SJSA1 (cell line): ENCODE results near the gene SNX8. TPM values are rescaled to one million over a fixed set of nuclear protein-coding genes. Genes with fewer than 3 reads are reported as not detected.
"Not testable (repeated sequence)": the region's sequence is repeated elsewhere in the genome, so short reads cannot be mapped to it uniquely, and the experiment has no call there.

Experiments used
- DNase-seq, 2 experiments: peaks; one replicate each; pipeline ENCODE4 v3.0.0-alpha.2; 2015 to 2020; ENCODE audit warnings: low spot score in 2 of 2, low read depth in 1 of 2
- H3K27ac ChIP-seq: fragments of 250-450 bp; sonication (Bioruptor Pico); 2 replicates; pipeline ENCODE4 v1.5.1; 2020; ENCODE audit warnings: mild to moderate bottlenecking, moderate library complexity
- H3K27me3 ChIP-seq: fragments of 250-450 bp; sonication (Bioruptor Pico); replicated peaks from 2 replicates; pipeline ENCODE4 v1.5.1; 2020; ENCODE audit warnings: mild to moderate bottlenecking, moderate library complexity
- H3K36me3 ChIP-seq: fragments of 250-450 bp; sonication (Bioruptor Pico); 2 replicates; pipeline ENCODE4 v1.5.1; 2020; ENCODE audit warnings: mild to moderate bottlenecking
- H3K4me1 ChIP-seq: fragments of 250-450 bp; sonication (Bioruptor Pico); replicated peaks from 2 replicates; pipeline ENCODE4 v1.6.1; 2021; ENCODE audit warnings: mild to moderate bottlenecking
- H3K4me3 ChIP-seq: fragments of 250-450 bp; sonication (Bioruptor Pico); 2 replicates; pipeline ENCODE4 v1.5.1; 2020; ENCODE audit warnings: mild to moderate bottlenecking
- H3K9me3 ChIP-seq: fragments of 250-450 bp; sonication (Bioruptor Pico); replicated peaks from 2 replicates; pipeline ENCODE4 v1.5.1; 2020; ENCODE audit warnings: mild to moderate bottlenecking
- total RNA-seq: library from RNA; depleted of rRNA; stranded (reverse); fragments of >200 nt; shearing (Covaris generic); gene quantifications from 2 replicates; pipeline ENCODE4 v1.2.3, GENCODE V29; 2014

Gene SNX8
- total RNA-seq, 1 experiment from 2014 or later, result 12.2 TPM

- Histone ChIP-seq H3K36me3 (peaks cover 10% of the 10 kb centered on the region), H3K4me3 (no peak overlapping the region), H3K27me3 (no peaks in the 10 kb centered on the region), H3K4me1 (peaks cover 10% of the 10 kb centered on the region), H3K27ac (no peak overlapping the region), H3K9me3 (no peaks in the 10 kb centered on the region)
- no peak for DNase-seq
These were observed 36.6 kb upstream of the SNX8 start for GRCh38 chr7:2350861-2351260.

- no peaks in the 10 kb centered on the region for H3K27me3 ChIP-seq
- H3K4me3 ChIP-seq, result no peak overlapping the region
- H3K27ac ChIP-seq, result no peak overlapping the region
- peaks cover 2% of the 10 kb centered on the region for H3K36me3 ChIP-seq
- H3K9me3 ChIP-seq, result no peaks in the 10 kb centered on the region
- DNase-seq, result no peak
- peaks cover 10% of the 10 kb centered on the region for H3K4me1 ChIP-seq
These were observed 35.8 kb upstream of the SNX8 start for GRCh38 chr7:2350055-2350454.

GRCh38 chr7:2347351-2348063 lies 33.3 kb upstream of the SNX8 start:
- not testable (repeated sequence) for H3K27me3 ChIP-seq, H3K27ac ChIP-seq, H3K36me3 ChIP-seq, DNase-seq, H3K9me3 ChIP-seq, H3K4me3 ChIP-seq, H3K4me1 ChIP-seq

GRCh38 chr7:2336626-2337299 lies 22.5 kb upstream of the SNX8 start:
- DNase-seq, result no peak
- Histone ChIP-seq H3K27me3 (no peaks in the 10 kb centered on the region), H3K27ac (no peak overlapping the region), H3K9me3 (no peaks in the 10 kb centered on the region), H3K4me1 (no peaks in the 10 kb centered on the region), H3K36me3 (no peaks in the 10 kb centered on the region), H3K4me3 (no peak overlapping the region)

- not testable (repeated sequence) for DNase-seq, H3K9me3 ChIP-seq, H3K4me3 ChIP-seq, H3K4me1 ChIP-seq, H3K27me3 ChIP-seq, H3K36me3 ChIP-seq, H3K27ac ChIP-seq
These were observed 18.5 kb upstream of the SNX8 start for GRCh38 chr7:2332606-2333231.

GRCh38 chr7:2331707-2332106 lies 17.5 kb upstream of the SNX8 start:
- Histone ChIP-seq H3K27ac (no peak overlapping the region), H3K9me3 (no peaks in the 10 kb centered on the region), H3K36me3 (no peaks in the 10 kb centered on the region), H3K27me3 (no peaks in the 10 kb centered on the region), H3K4me1 (no peaks in the 10 kb centered on the region), H3K4me3 (no peak overlapping the region)
- no peak for DNase-seq

GRCh38 chr7:2330493-2330892 lies 16.3 kb upstream of the SNX8 start:
- H3K9me3 ChIP-seq, result no peaks in the 10 kb centered on the region
- DNase-seq, result no peak
- H3K36me3 ChIP-seq, result no peaks in the 10 kb centered on the region
- H3K27me3 ChIP-seq, result no peaks in the 10 kb centered on the region
- H3K27ac ChIP-seq, result no peak overlapping the region
- H3K4me1 ChIP-seq, result no peaks in the 10 kb centered on the region
- no peak overlapping the region for H3K4me3 ChIP-seq

GRCh38 chr7:2326951-2327350 lies 12.7 kb upstream of the SNX8 start:
- Histone ChIP-seq H3K36me3 (no peaks in the 10 kb centered on the region), H3K27me3 (no peaks in the 10 kb centered on the region), H3K9me3 (no peaks in the 10 kb centered on the region), H3K4me1 (no peaks in the 10 kb centered on the region), H3K4me3 (no peak overlapping the region), H3K27ac (no peak overlapping the region)
- no peak for DNase-seq

GRCh38 chr7:2325162-2325561 lies 10.9 kb upstream of the SNX8 start:
- Histone ChIP-seq H3K4me3 (no peak overlapping the region), H3K27me3 (no peaks in the 10 kb centered on the region), H3K27ac (no peak overlapping the region), H3K4me1 (no peaks in the 10 kb centered on the region), H3K36me3 (no peaks in the 10 kb centered on the region), H3K9me3 (no peaks in the 10 kb centered on the region)
- DNase-seq, result no peak

- DNase-seq, result no peak
- no peak overlapping the region for H3K27ac ChIP-seq
These were observed 6.8 kb upstream of the SNX8 start for GRCh38 chr7:2321020-2321419.

GRCh38 chr7:2317556-2318293 lies 3.5 kb upstream of the SNX8 start:
- Histone ChIP-seq H3K27ac (no peak overlapping the region), H3K27me3 (no peaks in the 10 kb centered on the region), H3K9me3 (no peaks in the 10 kb centered on the region), H3K36me3 (peaks cover 3% of the 10 kb centered on the region; the same call in 1 of the 2 replicates), H3K4me3 (no peak overlapping the region), H3K4me1 (peaks cover 9% of the 10 kb centered on the region)
- no peak for DNase-seq

More at GRCh38 chr7:2321020-2321419, 6.8 kb upstream of the SNX8 start:
- no peak overlapping the region for H3K4me3 ChIP-seq
- no peaks in the 10 kb centered on the region for H3K27me3 ChIP-seq
- no peaks in the 10 kb centered on the region for H3K36me3 ChIP-seq
- H3K9me3 ChIP-seq, result no peaks in the 10 kb centered on the region
- no peaks in the 10 kb centered on the region for H3K4me1 ChIP-seq

GRCh38 chr7:2316578-2316977 lies 2.3 kb upstream of the SNX8 start:
- H3K4me3 ChIP-seq, result no peak overlapping the region
- DNase-seq, result no peak
- no peaks in the 10 kb centered on the region for H3K27me3 ChIP-seq
- H3K9me3 ChIP-seq, result no peaks in the 10 kb centered on the region
- no peak overlapping the region for H3K27ac ChIP-seq
- peaks cover 3% of the 10 kb centered on the region; the same call in 1 of the 2 replicates for H3K36me3 ChIP-seq
- peaks cover 12% of the 10 kb centered on the region for H3K4me1 ChIP-seq

GRCh38 chr7:2315787-2316186 lies 1.5 kb upstream of the SNX8 start:
- Histone ChIP-seq H3K36me3 (peaks cover 3% of the 10 kb centered on the region; the same call in 1 of the 2 replicates), H3K27ac (no peak overlapping the region), H3K27me3 (no peaks in the 10 kb centered on the region), H3K4me1 (peaks cover 19% of the 10 kb centered on the region), H3K4me3 (no peak overlapping the region), H3K9me3 (no peaks in the 10 kb centered on the region)
- no peak for DNase-seq
